ENCODE results near the gene SETBP1. TPM values are rescaled to one million over a fixed set of nuclear protein-coding genes. Genes with fewer than 3 reads are reported as not detected.

The SETBP1 gene
- total RNA-seq, 1 donor from 2014 or later, result 22.6 TPM

- Mint-ChIP-seq H3K4me1 (peaks cover 14% of the 10 kb centered on the region), H3K27me3 (peaks cover 37% of the 10 kb centered on the region), H3K36me3 (ENCODE audit: low read depth) (no peaks in the 10 kb centered on the region), H3K27ac (no peak overlapping the region), H3K4me3 (no peak overlapping the region), H3K9me3 (peaks cover 6% of the 10 kb centered on the region)
- intact Hi-C loops (cut with micrococcal nuclease), result no loop called here
- no peak for DNase-seq
Measured at GRCh38 chr18:44826418-44827259, 146.0 kb downstream of the SETBP1 start.

DNA sequence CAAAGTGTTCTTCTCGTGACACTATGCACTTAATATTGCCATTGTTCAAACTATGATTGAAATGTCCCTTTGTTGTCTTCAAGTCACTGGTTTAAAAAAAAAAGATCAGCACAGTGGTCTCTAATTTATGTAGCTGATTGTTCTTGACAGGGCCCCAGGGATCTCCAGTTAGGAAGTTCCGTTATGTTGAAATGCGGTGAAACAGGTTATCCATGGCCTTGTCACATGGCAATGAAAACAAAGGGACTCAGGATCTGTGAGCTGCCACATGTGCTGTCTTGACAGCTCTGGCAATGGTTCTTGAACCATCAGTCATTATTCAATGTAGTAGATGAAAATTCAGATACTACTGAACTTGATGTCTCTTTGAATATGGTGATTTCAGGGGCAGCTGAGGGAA, 147.4 kb downstream of the SETBP1 start:
- intact Hi-C loops (cut with micrococcal nuclease), result no loop called here
- no peak overlapping the region for H3K4me3 Mint-ChIP-seq
- peaks cover 9% of the 10 kb centered on the region for H3K9me3 Mint-ChIP-seq
- no peak for DNase-seq
- peaks cover 14% of the 10 kb centered on the region for H3K4me1 Mint-ChIP-seq
- peaks cover 34% of the 10 kb centered on the region for H3K27me3 Mint-ChIP-seq
- H3K27ac Mint-ChIP-seq, result no peak overlapping the region
- no peaks in the 10 kb centered on the region for H3K36me3 Mint-ChIP-seq (ENCODE audit: low read depth)

DNA sequence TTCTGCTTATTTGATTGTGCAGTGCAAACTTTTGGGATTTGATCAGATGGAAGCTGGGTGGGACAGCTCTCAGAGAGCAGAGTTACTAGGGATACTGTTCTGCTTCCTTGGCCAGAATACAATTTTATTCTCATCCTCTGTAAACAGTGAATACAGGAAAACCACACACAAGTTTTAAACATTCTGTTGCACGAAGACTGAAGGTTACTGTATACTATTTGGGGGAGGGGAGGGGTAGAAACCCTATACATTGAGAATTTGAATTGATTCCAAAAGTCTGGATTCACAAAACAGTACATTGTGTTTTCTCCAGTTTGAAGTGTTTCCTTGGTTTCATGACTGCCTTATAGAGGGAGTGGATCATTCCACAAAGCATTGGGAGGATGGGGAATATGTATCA, 149.9 kb downstream of the SETBP1 start:
- DNase-seq, result no peak
- no peak overlapping the region for H3K4me3 Mint-ChIP-seq
- H3K27ac Mint-ChIP-seq, result no peak overlapping the region
- H3K36me3 Mint-ChIP-seq (ENCODE audit: low read depth), result no peaks in the 10 kb centered on the region
- H3K4me1 Mint-ChIP-seq, result peaks cover 16% of the 10 kb centered on the region
- intact Hi-C loops (cut with micrococcal nuclease), result no loop called here
- H3K27me3 Mint-ChIP-seq, result peaks cover 17% of the 10 kb centered on the region
- peaks cover 5% of the 10 kb centered on the region for H3K9me3 Mint-ChIP-seq

DNA sequence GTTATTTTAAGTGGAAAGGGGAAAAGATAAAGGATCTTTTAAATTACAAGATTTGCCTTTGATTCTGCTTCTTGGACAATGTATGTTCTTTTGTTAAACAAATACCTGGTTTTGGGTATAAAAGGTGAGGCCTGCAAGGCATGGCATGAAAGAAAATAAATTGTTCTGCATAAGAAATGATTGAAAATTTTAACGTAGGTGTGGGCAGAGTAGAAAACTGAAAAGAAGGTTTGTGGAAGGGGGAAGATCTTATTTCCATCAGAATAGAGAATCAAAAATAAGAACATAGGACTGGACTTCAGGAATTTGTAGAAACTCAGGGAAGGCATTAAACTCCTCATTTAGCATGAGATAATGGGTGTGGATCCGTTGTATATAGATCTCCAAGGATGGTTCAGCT, 153.1 kb downstream of the SETBP1 start:
- Mint-ChIP-seq H3K27me3 (peaks cover 5% of the 10 kb centered on the region), H3K27ac (no peak overlapping the region), H3K9me3 (peaks cover 5% of the 10 kb centered on the region), H3K4me3 (no peak overlapping the region), H3K4me1 (peaks cover 24% of the 10 kb centered on the region), H3K36me3 (ENCODE audit: low read depth) (no peaks in the 10 kb centered on the region)
- intact Hi-C loops (cut with micrococcal nuclease), result no loop called here
- no peak for DNase-seq

DNA sequence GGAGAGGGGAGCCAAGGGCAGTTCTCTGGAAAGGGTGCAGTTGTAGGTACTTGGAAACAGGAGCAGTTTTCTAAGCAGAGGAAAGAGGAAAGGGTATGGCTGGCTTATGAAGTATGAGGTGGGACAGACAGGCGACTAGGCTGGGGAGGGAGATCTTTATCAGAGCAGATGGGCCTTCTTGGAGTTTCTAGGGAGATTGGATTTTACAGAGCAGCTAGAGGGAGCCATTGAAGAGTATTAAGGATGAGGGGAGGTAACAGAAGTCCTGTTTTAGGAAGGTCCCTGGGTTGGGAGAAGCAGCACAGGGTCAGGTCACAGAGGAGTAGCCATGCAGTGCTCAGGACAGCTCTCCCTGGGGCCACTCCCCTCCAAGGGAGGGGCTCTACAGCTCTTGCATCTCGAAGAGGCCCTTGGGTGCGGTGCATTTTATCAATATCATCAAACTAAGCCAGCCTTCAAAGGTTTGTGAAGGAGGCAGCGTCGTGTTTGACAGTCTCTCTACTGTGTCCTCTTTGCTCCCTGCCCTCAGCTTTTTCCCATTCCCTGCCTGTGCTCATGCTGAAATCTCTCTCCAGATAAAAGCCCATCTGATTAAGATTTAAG, 154.3 kb downstream of the SETBP1 start:
- Mint-ChIP-seq H3K27ac (peak overlapping the region; percentile 32), H3K36me3 (ENCODE audit: low read depth) (peaks cover 3% of the 10 kb centered on the region), H3K9me3 (peaks cover 5% of the 10 kb centered on the region), H3K27me3 (peaks cover 2% of the 10 kb centered on the region), H3K4me1 (peaks cover 34% of the 10 kb centered on the region), H3K4me3 (no peak overlapping the region)
- no peak for DNase-seq
- intact Hi-C loops (cut with micrococcal nuclease), result loop anchor here (5.0 kb wide), 2 partner anchors 38 to 78 kb away; no protein-coding TSS in a partner anchor

- H3K27ac Mint-ChIP-seq, result no peak overlapping the region
- peaks cover 34% of the 10 kb centered on the region for H3K4me1 Mint-ChIP-seq
- H3K36me3 Mint-ChIP-seq (ENCODE audit: low read depth), result peaks cover 3% of the 10 kb centered on the region
Measured at GRCh38 chr18:44835703-44836102, 155.0 kb downstream of the SETBP1 start.

DNA sequence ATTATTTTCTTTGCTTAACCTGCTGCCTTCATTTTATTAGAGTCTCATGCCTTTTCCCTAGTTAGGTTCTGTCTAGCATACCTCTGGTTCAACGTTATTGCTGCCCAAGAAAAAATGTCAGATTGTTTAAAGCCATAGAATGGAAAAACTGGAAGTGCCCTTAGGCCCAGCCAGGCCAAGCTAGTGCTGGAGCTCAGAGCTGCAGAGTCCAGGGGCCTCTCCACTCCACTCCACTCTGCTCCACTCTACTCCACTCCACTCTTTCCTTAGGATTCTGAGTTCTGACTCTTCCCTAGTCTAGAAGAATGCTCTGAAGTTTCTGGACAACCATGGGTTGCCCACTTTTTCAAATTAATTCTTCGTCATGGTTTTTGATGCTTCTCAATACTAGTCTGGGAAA, 155.6 kb downstream of the SETBP1 start:
- Mint-ChIP-seq H3K4me3 (no peak overlapping the region), H3K4me1 (peaks cover 34% of the 10 kb centered on the region), H3K27ac (no peak overlapping the region), H3K27me3 (no peaks in the 10 kb centered on the region), H3K36me3 (ENCODE audit: low read depth) (peaks cover 3% of the 10 kb centered on the region), H3K9me3 (peaks cover 3% of the 10 kb centered on the region)
- intact Hi-C loops (cut with micrococcal nuclease), result loop anchor here (5.0 kb wide), 2 partner anchors 39 to 79 kb away; no protein-coding TSS in a partner anchor
- DNase-seq, result no peak

More at GRCh38 chr18:44835703-44836102, 155.0 kb downstream of the SETBP1 start:
- no peaks in the 10 kb centered on the region for H3K27me3 Mint-ChIP-seq
- DNase-seq, result no peak
- no peak overlapping the region for H3K4me3 Mint-ChIP-seq
- intact Hi-C loops (cut with micrococcal nuclease), result loop anchor here (5.0 kb wide), 2 partner anchors 38 to 78 kb away; no protein-coding TSS in a partner anchor
- H3K9me3 Mint-ChIP-seq, result peaks cover 5% of the 10 kb centered on the region

GRCh38 chr18:44837482-44838180, 156.9 kb downstream of the SETBP1 start:
- Mint-ChIP-seq H3K4me1 (peaks cover 34% of the 10 kb centered on the region), H3K27me3 (no peaks in the 10 kb centered on the region), H3K9me3 (peaks cover 2% of the 10 kb centered on the region), H3K27ac (no peak overlapping the region), H3K36me3 (ENCODE audit: low read depth) (peaks cover 3% of the 10 kb centered on the region), H3K4me3 (no peak overlapping the region)
- intact Hi-C loops (cut with micrococcal nuclease), result loop anchor here (5.0 kb wide), 2 partner anchors 40 to 80 kb away; no protein-coding TSS in a partner anchor
- DNase-seq, result no peak

- no peaks in the 10 kb centered on the region for H3K9me3 Mint-ChIP-seq
- peaks cover 3% of the 10 kb centered on the region for H3K36me3 Mint-ChIP-seq (ENCODE audit: low read depth)
- intact Hi-C loops (cut with micrococcal nuclease), result loop anchor here (1.0 to 5.0 kb wide), 3 partner anchors 42 to 82 kb away; no protein-coding TSS in a partner anchor
- no peaks in the 10 kb centered on the region for H3K27me3 Mint-ChIP-seq
- H3K4me1 Mint-ChIP-seq, result peaks cover 32% of the 10 kb centered on the region
- H3K4me3 Mint-ChIP-seq, result peak overlapping the region; percentile 22
- DNase-seq, result peak; percentile 92
- H3K27ac Mint-ChIP-seq, result peak overlapping the region; percentile 9
Measured at GRCh38 chr18:44838971-44839666, 158.4 kb downstream of the SETBP1 start.

- Mint-ChIP-seq H3K27ac (no peak overlapping the region), H3K4me1 (peaks cover 22% of the 10 kb centered on the region)
- intact Hi-C loops (cut with micrococcal nuclease), result no loop called here
Measured at GRCh38 chr18:44840058-44840790, 159.5 kb downstream of the SETBP1 start.

DNA sequence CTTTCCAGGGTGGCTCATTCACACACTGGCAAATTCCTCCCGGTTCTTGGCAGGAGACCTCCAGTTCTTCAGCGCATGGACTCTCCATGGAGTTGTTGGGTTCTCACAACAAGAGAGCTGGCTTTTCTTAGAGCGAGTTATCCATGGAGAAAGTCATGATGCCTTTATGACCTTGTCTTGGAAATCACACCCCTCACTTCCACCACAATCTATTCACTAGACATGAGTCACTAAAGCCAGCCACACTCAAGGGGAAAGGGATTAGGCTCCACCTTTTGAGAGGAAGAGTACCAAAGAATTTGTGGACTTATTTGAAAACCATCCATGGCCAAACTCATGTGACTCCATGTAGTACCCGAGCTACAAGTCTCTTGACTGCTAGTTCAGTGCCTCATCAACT, 160.5 kb downstream of the SETBP1 start:
- Mint-ChIP-seq H3K36me3 (ENCODE audit: low read depth) (peaks cover 3% of the 10 kb centered on the region), H3K4me3 (no peak overlapping the region)

More at GRCh38 chr18:44840058-44840790, 159.5 kb downstream of the SETBP1 start:
- no peak overlapping the region for H3K4me3 Mint-ChIP-seq
- H3K27me3 Mint-ChIP-seq, result no peaks in the 10 kb centered on the region
- DNase-seq, result no peak
- H3K36me3 Mint-ChIP-seq (ENCODE audit: low read depth), result peaks cover 3% of the 10 kb centered on the region
- no peaks in the 10 kb centered on the region for H3K9me3 Mint-ChIP-seq

DNA sequence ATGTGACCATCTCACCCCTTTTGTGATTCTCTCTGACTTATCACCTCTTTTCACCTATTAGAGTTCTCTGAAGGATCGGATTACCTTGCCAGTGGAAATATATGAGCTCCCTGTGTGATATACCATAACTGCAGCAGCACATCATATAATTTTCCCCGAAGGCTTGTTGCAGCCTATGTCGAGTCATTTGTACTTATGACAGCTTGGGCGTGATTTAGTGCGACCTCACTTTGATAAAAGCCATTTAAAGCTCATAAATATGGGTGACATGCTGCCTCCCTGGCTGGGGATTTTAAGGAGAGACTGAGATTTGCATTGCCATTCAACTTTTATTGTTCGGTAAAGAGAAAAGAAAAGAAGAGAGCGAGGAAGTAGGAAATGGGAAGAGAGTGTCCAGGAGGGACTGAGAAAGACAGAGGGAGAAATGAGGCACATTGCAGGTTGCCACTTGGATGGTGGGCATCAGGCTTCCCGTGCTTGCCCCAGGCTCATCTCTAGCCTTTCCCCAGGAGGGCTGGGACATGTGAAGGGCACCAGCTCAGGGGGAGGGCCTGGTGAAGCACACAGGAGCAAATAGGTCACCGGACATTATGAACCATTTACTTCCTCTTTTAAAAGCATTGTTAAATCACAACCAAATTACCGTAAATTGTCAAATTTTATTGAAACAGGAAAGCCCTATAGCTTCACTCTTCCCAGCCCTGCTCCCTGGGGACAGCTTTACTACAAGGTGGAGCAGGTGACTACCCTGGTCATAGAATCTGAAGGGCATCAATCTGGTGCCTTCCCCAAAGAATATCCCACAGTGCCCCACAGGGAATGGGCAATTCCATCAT, 161.3 kb downstream of the SETBP1 start:
- Mint-ChIP-seq H3K27me3 (peaks cover 2% of the 10 kb centered on the region), H3K4me3 (no peak overlapping the region), H3K4me1 (peaks cover 22% of the 10 kb centered on the region), H3K36me3 (ENCODE audit: low read depth) (peaks cover 3% of the 10 kb centered on the region), H3K27ac (no peak overlapping the region), H3K9me3 (no peaks in the 10 kb centered on the region)
- intact Hi-C loops (cut with micrococcal nuclease), result no loop called here
- DNase-seq, result no peak

More for the DNA sequence above, 160.5 kb downstream of the SETBP1 start:
- Mint-ChIP-seq H3K27me3 (no peaks in the 10 kb centered on the region), H3K9me3 (no peaks in the 10 kb centered on the region), H3K27ac (no peak overlapping the region), H3K4me1 (peaks cover 22% of the 10 kb centered on the region)
- DNase-seq, result no peak
- intact Hi-C loops (cut with micrococcal nuclease), result no loop called here
